PC-9 (cell line): ENCODE measurements around the gene ATCAY. TPM values are rescaled to one million over a fixed set of nuclear protein-coding genes. Genes with fewer than 3 reads are reported as not detected.

Experiments
- BruUV-seq: library from RNA; stranded (reverse); fragments of 400-500 nt; replicated peaks from 2 replicates; lab custom pipeline; 2021; lab: Mats Ljungman, UMichigan
- CTCF ChIA-PET: fragments of 300-600 bp; sonication (Branson Sonifier 250); formaldehyde crosslinking; loops from one replicate; lab custom pipeline; 2022; ENCODE audit warnings: antibody characterized with exemption; lab: Charles Lee
- POLR2A ChIA-PET: fragments of 300-600 bp; sonication (Branson Sonifier 250); formaldehyde crosslinking; loops from one replicate; lab custom pipeline; 2022; ENCODE audit warnings: antibody characterized with exemption; ENCODE audit not compliant: unreplicated experiment; lab: Charles Lee
- DNase-seq, 2 experiments: peaks; one replicate each; pipeline versions ENCODE4 v3.0.0 to v3.0.0-alpha.2; 2015 to 2022; ENCODE audit warnings: mixed read lengths in 1 of 2
- H2AFZ ChIP-seq: fragments of 200-600 bp; sonication (generic); 2 replicates; pipeline ENCODE4 v1.8.1; 2017; ENCODE audit warnings: antibody characterized with exemption
- H3F3A ChIP-seq: fragments of 200-600 bp; sonication (generic); 2 replicates; pipeline ENCODE4 v1.8.1; 2017; ENCODE audit warnings: antibody characterized with exemption, mild to moderate bottlenecking, low read depth; ENCODE audit not compliant: insufficient read depth
- H3K27ac ChIP-seq: fragments of 200-600 bp; sonication (generic); 2 replicates; pipeline ENCODE4 v1.6.1; 2016; ENCODE audit warnings: mixed run types
- H3K27me3 ChIP-seq: fragments of 200-600 bp; sonication (generic); 2 replicates; pipeline ENCODE4 v1.6.1; 2016; ENCODE audit warnings: low read depth, mixed run types; ENCODE audit not compliant: insufficient read depth
- H3K36me3 ChIP-seq: fragments of 200-600 bp; sonication (generic); 2 replicates; pipeline ENCODE4 v1.6.1; 2016; ENCODE audit warnings: low read depth, mixed run types
- H3K4me1 ChIP-seq: fragments of 200-600 bp; sonication (generic); replicated peaks from 2 replicates; pipeline ENCODE4 v1.6.1; 2016; ENCODE audit warnings: mixed run types; ENCODE audit not compliant: insufficient read depth
- H3K4me2 ChIP-seq: fragments of 200-600 bp; sonication (generic); 2 replicates; pipeline ENCODE4 v1.6.1; 2017; ENCODE audit warnings: mixed run types
- H3K4me3 ChIP-seq: fragments of 200-600 bp; sonication (generic); 2 replicates; pipeline ENCODE4 v1.6.1; 2016; ENCODE audit warnings: mixed run types
- H3K79me2 ChIP-seq: fragments of 200-600 bp; sonication (generic); 2 replicates; pipeline ENCODE4 v1.6.1; 2017; ENCODE audit warnings: low read depth, mixed run types
- H3K9me2 ChIP-seq: fragments of 200-600 bp; sonication (generic); 2 replicates; pipeline ENCODE4 v1.8.1; 2017; ENCODE audit warnings: mild to moderate bottlenecking; ENCODE audit not compliant: insufficient read depth
- H3K9me3 ChIP-seq: fragments of 200-600 bp; sonication (generic); 2 replicates; pipeline ENCODE4 v1.8.1; 2016; ENCODE audit warnings: low read depth; ENCODE audit not compliant: insufficient read depth
- H4K20me1 ChIP-seq: fragments of 200-600 bp; sonication (generic); 2 replicates; pipeline ENCODE4 v1.8.1; 2017; ENCODE audit not compliant: insufficient read depth
- EZH2 ChIP-seq: fragments of 200-600 bp; sonication (generic); IDR thresholded peaks from 2 replicates; pipeline ENCODE4 v1.8.0; 2017; ENCODE audit warnings: antibody characterized with exemption, low read depth
- intact Hi-C: fragments of 100-400 bp; cut with micrococcal nuclease; formaldehyde crosslinking; loops from one replicate; pipeline ENCODE4 v1.10.0; 2022; ENCODE audit not compliant: unreplicated experiment
- total RNA-seq: library from RNA; stranded (reverse); gene quantifications from 2 replicates; pipeline ENCODE4 v1.2.3, GENCODE V29; 2021
- TF ChIP-seq, protein P1 (sequence below): fragments of 200-600 bp; sonication (generic); conservative IDR thresholded peaks from 2 replicates; pipeline ENCODE4 v1.6.1; 2017; ENCODE audit warnings: mixed run types, antibody characterized with exemption, mild to moderate bottlenecking, moderate library complexity

The ATCAY gene
- total RNA-seq, 1 experiment from 2014 or later, result not detected

DNA sequence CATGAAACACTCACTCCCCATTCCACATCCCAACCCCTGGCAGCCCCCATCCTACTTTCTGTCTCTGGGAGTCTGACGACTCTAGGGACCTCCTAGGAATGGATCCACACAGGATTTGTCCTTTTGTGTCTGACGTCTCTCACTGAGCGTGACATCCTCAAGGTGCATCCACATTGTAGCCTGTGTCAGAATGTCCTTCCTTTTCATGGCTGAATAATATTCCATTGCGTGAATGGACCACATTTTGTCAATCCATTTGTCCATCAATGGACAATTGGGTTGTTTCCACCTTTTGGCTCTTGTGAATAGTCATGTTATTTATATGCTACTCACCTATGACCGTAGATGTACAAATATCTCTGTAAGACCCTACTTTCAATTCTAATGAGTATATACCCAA, 35.5 kb downstream of the ATCAY start:
- H3K4me1 ChIP-seq, result no peaks in the 10 kb centered on the region
- H2AFZ ChIP-seq, result no peak overlapping the region
- ChIA-PET POLR2A (no interaction called here), CTCF (no interaction called here)
- no peaks in the 10 kb centered on the region for H3F3A ChIP-seq
- H3K4me2 ChIP-seq, result no peak overlapping the region
- DNase-seq, result no peak
- H4K20me1 ChIP-seq, result no peaks in the 10 kb centered on the region
- no peak for TF ChIP-seq EZH2
- TF ChIP-seq, protein P1, sequence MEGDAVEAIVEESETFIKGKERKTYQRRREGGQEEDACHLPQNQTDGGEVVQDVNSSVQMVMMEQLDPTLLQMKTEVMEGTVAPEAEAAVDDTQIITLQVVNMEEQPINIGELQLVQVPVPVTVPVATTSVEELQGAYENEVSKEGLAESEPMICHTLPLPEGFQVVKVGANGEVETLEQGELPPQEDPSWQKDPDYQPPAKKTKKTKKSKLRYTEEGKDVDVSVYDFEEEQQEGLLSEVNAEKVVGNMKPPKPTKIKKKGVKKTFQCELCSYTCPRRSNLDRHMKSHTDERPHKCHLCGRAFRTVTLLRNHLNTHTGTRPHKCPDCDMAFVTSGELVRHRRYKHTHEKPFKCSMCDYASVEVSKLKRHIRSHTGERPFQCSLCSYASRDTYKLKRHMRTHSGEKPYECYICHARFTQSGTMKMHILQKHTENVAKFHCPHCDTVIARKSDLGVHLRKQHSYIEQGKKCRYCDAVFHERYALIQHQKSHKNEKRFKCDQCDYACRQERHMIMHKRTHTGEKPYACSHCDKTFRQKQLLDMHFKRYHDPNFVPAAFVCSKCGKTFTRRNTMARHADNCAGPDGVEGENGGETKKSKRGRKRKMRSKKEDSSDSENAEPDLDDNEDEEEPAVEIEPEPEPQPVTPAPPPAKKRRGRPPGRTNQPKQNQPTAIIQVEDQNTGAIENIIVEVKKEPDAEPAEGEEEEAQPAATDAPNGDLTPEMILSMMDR, result no peak
- no peak overlapping the region for H3K4me3 ChIP-seq
- peaks cover 9% of the 10 kb centered on the region; the same call in 1 of the 2 replicates for H3K27me3 ChIP-seq
- no peaks in the 10 kb centered on the region for H3K79me2 ChIP-seq
- no TSS peak for BruUV-seq
- H3K9me2 ChIP-seq, result no peaks in the 10 kb centered on the region
- H3K9me3 ChIP-seq, result no peaks in the 10 kb centered on the region
- intact Hi-C loops, result no loop called here
- H3K27ac ChIP-seq, result no peak overlapping the region
- no peaks in the 10 kb centered on the region for H3K36me3 ChIP-seq

DNA sequence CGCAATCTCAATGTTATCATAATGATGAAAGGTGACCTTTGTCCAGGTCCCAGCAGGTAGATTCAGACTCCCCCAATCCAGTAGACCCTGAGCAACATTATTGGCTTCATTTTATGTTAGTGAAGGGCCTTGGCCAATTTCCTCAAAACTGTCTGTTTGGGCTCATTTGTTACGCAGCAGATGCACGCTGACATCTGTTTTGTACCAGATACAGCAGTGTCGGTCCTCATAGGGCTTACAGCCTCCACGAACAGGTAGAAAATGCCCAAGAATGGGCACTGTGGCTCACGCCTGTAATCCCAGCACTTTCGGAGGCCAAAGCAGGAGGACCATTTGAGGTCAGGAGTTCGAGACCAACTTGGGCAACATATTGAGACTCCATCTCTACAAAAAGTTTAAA, 39.3 kb downstream of the ATCAY start:
- no TSS peak for BruUV-seq
- Histone ChIP-seq H3K79me2 (no peaks in the 10 kb centered on the region), H3K27me3 (peaks cover 32% of the 10 kb centered on the region), H3K36me3 (no peaks in the 10 kb centered on the region), H3K9me3 (no peaks in the 10 kb centered on the region), H3F3A (no peaks in the 10 kb centered on the region), H3K9me2 (no peaks in the 10 kb centered on the region), H3K4me3 (no peak overlapping the region), H3K27ac (no peak overlapping the region), H3K4me2 (no peak overlapping the region), H3K4me1 (no peaks in the 10 kb centered on the region), H4K20me1 (no peaks in the 10 kb centered on the region), H2AFZ (no peak overlapping the region)
- ChIA-PET POLR2A (no interaction called here), CTCF (no interaction called here)
- intact Hi-C loops, result no loop called here
- no peak for DNase-seq
- TF ChIP-seq, protein P1, result no peak
- no peak for TF ChIP-seq EZH2

DNA sequence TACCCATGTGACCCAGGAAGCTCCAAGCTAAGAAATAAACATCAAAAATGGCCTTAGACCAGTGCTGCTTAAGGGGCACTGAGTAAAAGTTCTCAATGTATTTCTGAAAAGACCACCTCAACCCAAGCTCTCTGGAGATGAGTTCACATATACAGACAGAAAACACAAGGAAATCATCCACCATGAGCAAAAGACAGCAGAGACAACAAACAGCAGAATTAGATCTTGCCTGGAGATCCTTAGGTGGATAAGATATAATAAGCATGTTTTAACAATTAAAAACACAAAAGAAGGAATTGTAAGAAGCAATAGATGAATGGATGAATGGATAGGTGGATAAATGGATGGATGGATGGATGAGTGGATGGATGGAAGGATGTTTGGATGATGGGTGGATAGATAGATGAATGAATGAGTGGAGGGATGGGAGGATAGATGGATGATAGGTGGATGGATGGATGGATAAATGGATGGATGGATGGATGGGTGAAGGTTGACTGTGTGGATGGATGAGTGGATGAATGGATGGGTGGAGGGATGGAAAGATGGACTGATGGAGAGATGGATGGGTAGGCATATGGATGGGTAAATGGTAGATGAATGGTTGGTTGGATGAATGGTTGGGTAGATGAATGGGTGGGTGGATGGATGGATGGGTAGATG, 42.7 kb downstream of the ATCAY start:
- H3K79me2 ChIP-seq, result no peaks in the 10 kb centered on the region
- no peak overlapping the region for H3K27ac ChIP-seq
- no peaks in the 10 kb centered on the region for H3K9me3 ChIP-seq
- H4K20me1 ChIP-seq, result no peaks in the 10 kb centered on the region
- no peaks in the 10 kb centered on the region for H3K9me2 ChIP-seq
- H3K27me3 ChIP-seq, result peaks cover 37% of the 10 kb centered on the region
- TF ChIP-seq, protein P1, result no peak
- TF ChIP-seq EZH2, result no peak
- intact Hi-C loops, result no loop called here
- H3K4me3 ChIP-seq, result no peak overlapping the region
- CTCF ChIA-PET, result no interaction called here
- no peak for DNase-seq
- no peaks in the 10 kb centered on the region for H3K36me3 ChIP-seq
- BruUV-seq, result no TSS peak
- no peak overlapping the region for H3K4me2 ChIP-seq
- POLR2A ChIA-PET, result no interaction called here
- no peaks in the 10 kb centered on the region for H3K4me1 ChIP-seq
- no peaks in the 10 kb centered on the region for H3F3A ChIP-seq
- H2AFZ ChIP-seq, result no peak overlapping the region
